GM10248 (cell line): ENCODE results near the gene ARHGDIG.

Experiments
- CTCF ChIA-PET: fragments of 300-600 bp; sonication (Branson Sonifier 250); formaldehyde crosslinking; extraction: SDS; loops from one replicate; lab custom pipeline; 2021; ENCODE audit warnings: antibody characterized with exemption; lab: Yijun Ruan, JAX
- POLR2A ChIA-PET: fragments of 350-650 bp; sonication (Branson Sonifier 250); formaldehyde crosslinking; extraction: SDS; loops from one replicate; lab custom pipeline; 2020; ENCODE audit warnings: antibody characterized with exemption; lab: Yijun Ruan, JAX
- DNase-seq: peaks from one replicate; pipeline ENCODE4 v3.0.0; 2012; ENCODE audit errors: extremely low spot score
- TF ChIP-seq, protein P1 (sequence below): IDR thresholded peaks from 2 replicates; pipeline ENCODE4 v1.5.1; 2012; ENCODE audit warnings: mild to moderate bottlenecking, low read depth; ENCODE audit errors: extremely low read depth, missing control alignments, control extremely low read depth

ARHGDIG gene

GRCh38 chr16:243348-243747 lies 37.0 kb upstream of the ARHGDIG start:
- ChIA-PET CTCF (interaction anchor here (1.2 kb wide), 2 partner anchors 9 to 125 kb away, joined by 3 read pairs; no protein-coding TSS in a partner anchor), POLR2A (no interaction called here)
- DNase-seq: no peak
- TF ChIP-seq, protein P1, sequence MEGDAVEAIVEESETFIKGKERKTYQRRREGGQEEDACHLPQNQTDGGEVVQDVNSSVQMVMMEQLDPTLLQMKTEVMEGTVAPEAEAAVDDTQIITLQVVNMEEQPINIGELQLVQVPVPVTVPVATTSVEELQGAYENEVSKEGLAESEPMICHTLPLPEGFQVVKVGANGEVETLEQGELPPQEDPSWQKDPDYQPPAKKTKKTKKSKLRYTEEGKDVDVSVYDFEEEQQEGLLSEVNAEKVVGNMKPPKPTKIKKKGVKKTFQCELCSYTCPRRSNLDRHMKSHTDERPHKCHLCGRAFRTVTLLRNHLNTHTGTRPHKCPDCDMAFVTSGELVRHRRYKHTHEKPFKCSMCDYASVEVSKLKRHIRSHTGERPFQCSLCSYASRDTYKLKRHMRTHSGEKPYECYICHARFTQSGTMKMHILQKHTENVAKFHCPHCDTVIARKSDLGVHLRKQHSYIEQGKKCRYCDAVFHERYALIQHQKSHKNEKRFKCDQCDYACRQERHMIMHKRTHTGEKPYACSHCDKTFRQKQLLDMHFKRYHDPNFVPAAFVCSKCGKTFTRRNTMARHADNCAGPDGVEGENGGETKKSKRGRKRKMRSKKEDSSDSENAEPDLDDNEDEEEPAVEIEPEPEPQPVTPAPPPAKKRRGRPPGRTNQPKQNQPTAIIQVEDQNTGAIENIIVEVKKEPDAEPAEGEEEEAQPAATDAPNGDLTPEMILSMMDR: no peak

GRCh38 chr16:245105-245504 lies 35.3 kb upstream of the ARHGDIG start:
- ChIA-PET POLR2A (no interaction called here), CTCF (no interaction called here)
- TF ChIP-seq, protein P1: no peak
- DNase-seq: no peak

DNA sequence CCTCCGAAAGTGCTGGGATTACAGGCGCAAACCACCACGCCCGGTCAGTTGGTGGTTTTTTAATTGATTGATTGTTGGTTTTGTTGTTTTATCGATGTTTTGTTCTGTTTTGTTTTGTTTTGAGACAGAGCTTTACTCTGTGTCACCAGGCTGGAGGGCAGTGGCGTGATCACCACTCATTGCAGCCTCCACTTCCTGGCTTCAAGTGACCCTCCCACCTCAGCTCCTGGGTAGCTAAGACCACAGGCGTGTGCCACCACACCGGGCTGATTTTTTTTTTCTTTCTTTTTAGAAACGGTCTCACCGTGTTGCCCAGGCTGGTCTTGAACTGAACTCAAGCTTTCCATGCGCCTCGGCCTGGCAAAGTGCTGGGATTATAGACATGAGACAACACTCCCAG lies 33.4 kb upstream of the ARHGDIG start:
- CTCF ChIA-PET: no interaction called here
- DNase-seq: no peak
- POLR2A ChIA-PET: no interaction called here
- TF ChIP-seq, protein P1: no peak

- TF ChIP-seq, protein P1: no peak
- DNase-seq: no peak
- POLR2A ChIA-PET: no interaction called here
- CTCF ChIA-PET: interaction anchor here (0.7 to 1.8 kb wide), 4 partner anchors 9 to 143 kb away, joined by 3 to 10 read pairs (median 5); no protein-coding TSS in a partner anchor
These were observed 31.0 kb upstream of the ARHGDIG start for GRCh38 chr16:249431-249830.

DNA sequence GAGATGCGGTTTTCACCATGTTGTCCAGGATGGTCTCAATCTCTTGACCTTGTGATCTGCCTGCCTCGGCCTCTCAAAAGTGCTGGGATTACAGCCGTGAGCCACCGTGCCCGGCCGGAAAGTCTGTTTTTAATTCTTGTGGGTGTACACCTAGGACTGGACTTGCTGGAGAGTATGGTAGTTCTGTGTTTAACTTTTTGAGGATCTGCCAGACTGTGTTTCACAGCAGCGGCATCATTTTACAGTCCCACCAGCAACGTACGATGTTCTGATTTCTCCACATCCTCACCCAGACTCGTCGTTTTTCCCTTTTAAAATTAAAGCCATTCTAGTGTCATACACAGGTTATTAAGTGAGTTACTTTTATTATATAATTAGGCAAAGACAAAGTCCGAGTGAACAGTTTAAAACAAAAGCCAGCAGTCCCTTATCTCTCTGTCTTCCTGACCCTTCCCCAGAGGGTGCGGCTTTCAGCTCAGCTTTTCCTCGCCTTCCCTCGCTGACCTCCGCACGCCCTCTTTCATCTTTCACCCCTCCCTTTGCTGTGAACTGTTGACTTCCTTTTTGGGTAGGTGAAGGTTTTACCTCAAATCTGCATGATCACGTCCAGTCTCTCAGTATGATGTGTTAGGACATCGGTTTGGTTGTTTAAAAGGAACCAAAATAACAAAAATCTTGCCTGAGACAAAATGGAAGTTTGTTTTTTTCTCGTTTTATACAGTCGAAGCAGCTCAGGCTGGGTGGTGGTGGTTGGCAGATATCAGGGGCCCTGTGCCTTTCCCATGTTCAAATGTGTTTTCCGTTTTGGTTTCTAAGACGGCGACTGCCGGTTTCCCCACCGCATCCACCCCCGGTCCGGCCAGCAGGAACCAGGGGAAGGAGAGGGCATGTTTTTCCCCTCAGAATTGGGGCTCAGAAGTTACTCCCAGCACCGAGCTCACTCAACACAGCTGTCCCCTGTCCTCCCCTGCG lies 27.7 kb upstream of the ARHGDIG start:
- DNase-seq: peak; percentile 78
- POLR2A ChIA-PET: interaction anchor here (0.7 kb wide), 1 partner anchor 1894 kb away, joined by 3 read pairs; no protein-coding TSS in a partner anchor
- TF ChIP-seq, protein P1: peak; percentile 3
- CTCF ChIA-PET: interaction anchor here (1.1 to 1.3 kb wide), 3 partner anchors 10 to 17 kb away, joined by 3 read pairs; no protein-coding TSS in a partner anchor

GRCh38 chr16:253833-254232 lies 26.6 kb upstream of the ARHGDIG start:
- ChIA-PET CTCF (interaction anchor here (1.3 kb wide), 1 partner anchor 10 kb away, joined by 3 read pairs; no protein-coding TSS in a partner anchor), POLR2A (no interaction called here)
- DNase-seq: no peak
- TF ChIP-seq, protein P1: no peak
